Measurements from ENCODE around the gene GAS2L2.

- TF ChIP-seq POLR2AphosphoS5 (IDR thresholded peaks at IDR 0.05; ENCODE audit: borderline replicate concordance, low read depth, low read length) (no peak), EZH2 (IDR thresholded peaks at IDR 0.05) (no peak), FOXP2 (optimal IDR thresholded peaks at IDR 0.05; ENCODE audit: control extremely low read depth, extremely low read length, insufficient read depth) (no peak)
Measured at GRCh38 chr17:35773679-35774425, 20.8 kb upstream of the GAS2L2 start.

Measured in SK-N-MC (cell line).